ENCODE results near the gene ARMC10.
"Not testable (repeated sequence)": the region's sequence is repeated elsewhere in the genome, so short reads cannot be mapped to it uniquely, and the experiment has no call there.

DNA sequence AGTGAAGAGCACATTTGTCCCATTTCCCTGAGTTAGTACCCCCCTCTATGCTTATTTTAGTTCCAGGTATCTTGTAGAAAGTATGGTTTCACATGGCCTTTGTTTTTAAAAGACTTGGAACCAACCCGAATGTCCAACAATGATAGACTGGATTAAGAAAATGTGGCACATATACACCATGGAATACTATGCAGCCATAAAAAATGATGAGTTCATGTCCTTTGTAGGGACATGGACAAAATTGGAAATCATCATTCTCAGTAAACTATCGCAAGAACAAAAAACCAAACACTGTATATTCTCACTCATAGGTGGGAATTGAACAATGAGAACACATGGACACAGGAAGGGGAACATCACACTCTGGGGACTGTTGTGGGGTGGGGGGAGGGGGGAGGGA is 20.6 kb downstream of the ARMC10 start:
- not testable (repeated sequence) for TF ChIP-seq RAD21 (IDR thresholded peaks at IDR 0.05); JUND (IDR thresholded peaks at IDR 0.05); SP1 (IDR thresholded peaks at IDR 0.05); HNF4A (conservative IDR thresholded peaks at IDR 0.05); GABPA (IDR thresholded peaks at IDR 0.05 in 1 of 2, conservative IDR thresholded peaks at IDR 0.05 in 1 of 2); YY1 (IDR thresholded peaks at IDR 0.05); EGR1 (IDR thresholded peaks at IDR 0.05; ENCODE audit: low read depth in 2 of 2); RXRA (IDR thresholded peaks at IDR 0.05); TAF1 (conservative IDR thresholded peaks at IDR 0.05)
- TF ChIP-seq, protein P1, sequence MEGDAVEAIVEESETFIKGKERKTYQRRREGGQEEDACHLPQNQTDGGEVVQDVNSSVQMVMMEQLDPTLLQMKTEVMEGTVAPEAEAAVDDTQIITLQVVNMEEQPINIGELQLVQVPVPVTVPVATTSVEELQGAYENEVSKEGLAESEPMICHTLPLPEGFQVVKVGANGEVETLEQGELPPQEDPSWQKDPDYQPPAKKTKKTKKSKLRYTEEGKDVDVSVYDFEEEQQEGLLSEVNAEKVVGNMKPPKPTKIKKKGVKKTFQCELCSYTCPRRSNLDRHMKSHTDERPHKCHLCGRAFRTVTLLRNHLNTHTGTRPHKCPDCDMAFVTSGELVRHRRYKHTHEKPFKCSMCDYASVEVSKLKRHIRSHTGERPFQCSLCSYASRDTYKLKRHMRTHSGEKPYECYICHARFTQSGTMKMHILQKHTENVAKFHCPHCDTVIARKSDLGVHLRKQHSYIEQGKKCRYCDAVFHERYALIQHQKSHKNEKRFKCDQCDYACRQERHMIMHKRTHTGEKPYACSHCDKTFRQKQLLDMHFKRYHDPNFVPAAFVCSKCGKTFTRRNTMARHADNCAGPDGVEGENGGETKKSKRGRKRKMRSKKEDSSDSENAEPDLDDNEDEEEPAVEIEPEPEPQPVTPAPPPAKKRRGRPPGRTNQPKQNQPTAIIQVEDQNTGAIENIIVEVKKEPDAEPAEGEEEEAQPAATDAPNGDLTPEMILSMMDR (IDR thresholded peaks at IDR 0.05; ENCODE audit: low read depth, low read length, missing input control): not testable (repeated sequence)
- TF ChIP-seq, protein P2, sequence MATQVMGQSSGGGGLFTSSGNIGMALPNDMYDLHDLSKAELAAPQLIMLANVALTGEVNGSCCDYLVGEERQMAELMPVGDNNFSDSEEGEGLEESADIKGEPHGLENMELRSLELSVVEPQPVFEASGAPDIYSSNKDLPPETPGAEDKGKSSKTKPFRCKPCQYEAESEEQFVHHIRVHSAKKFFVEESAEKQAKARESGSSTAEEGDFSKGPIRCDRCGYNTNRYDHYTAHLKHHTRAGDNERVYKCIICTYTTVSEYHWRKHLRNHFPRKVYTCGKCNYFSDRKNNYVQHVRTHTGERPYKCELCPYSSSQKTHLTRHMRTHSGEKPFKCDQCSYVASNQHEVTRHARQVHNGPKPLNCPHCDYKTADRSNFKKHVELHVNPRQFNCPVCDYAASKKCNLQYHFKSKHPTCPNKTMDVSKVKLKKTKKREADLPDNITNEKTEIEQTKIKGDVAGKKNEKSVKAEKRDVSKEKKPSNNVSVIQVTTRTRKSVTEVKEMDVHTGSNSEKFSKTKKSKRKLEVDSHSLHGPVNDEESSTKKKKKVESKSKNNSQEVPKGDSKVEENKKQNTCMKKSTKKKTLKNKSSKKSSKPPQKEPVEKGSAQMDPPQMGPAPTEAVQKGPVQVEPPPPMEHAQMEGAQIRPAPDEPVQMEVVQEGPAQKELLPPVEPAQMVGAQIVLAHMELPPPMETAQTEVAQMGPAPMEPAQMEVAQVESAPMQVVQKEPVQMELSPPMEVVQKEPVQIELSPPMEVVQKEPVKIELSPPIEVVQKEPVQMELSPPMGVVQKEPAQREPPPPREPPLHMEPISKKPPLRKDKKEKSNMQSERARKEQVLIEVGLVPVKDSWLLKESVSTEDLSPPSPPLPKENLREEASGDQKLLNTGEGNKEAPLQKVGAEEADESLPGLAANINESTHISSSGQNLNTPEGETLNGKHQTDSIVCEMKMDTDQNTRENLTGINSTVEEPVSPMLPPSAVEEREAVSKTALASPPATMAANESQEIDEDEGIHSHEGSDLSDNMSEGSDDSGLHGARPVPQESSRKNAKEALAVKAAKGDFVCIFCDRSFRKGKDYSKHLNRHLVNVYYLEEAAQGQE (IDR thresholded peaks at IDR 0.05): not testable (repeated sequence)
- TF ChIP-seq, protein P3, sequence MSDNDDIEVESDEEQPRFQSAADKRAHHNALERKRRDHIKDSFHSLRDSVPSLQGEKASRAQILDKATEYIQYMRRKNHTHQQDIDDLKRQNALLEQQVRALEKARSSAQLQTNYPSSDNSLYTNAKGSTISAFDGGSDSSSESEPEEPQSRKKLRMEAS (IDR thresholded peaks at IDR 0.05): not testable (repeated sequence)
- TF ChIP-seq, protein P4, sequence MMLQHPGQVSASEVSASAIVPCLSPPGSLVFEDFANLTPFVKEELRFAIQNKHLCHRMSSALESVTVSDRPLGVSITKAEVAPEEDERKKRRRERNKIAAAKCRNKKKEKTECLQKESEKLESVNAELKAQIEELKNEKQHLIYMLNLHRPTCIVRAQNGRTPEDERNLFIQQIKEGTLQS (IDR thresholded peaks at IDR 0.05): not testable (repeated sequence)

All from liver (tissue), 3 donors.